Mucosa of rectum (tissue), 2 donors: Measurements from ENCODE around the gene ZNF730.
A peak's percentile ranks its signal among the peaks of the same experiment; 100 is the strongest.
"Not testable (repeated sequence)": the region's sequence is repeated elsewhere in the genome, so short reads cannot be mapped to it uniquely, and the experiment has no call there.

Experiments used
- H3K27ac ChIP-seq, 2 donors: one replicate each; pipeline ENCODE4 v1.7.0; 2013; ENCODE audit warnings: inconsistent platforms in 2 of 2, low read depth in 2 of 2, low read length in 2 of 2
- H3K27me3 ChIP-seq, 2 donors: one replicate each; pipeline ENCODE4 v1.7.0; 2013; ENCODE audit warnings: low read length in 2 of 2; ENCODE audit not compliant: control insufficient read depth in 2 of 2, insufficient read depth in 2 of 2
- H3K36me3 ChIP-seq, 2 donors: one replicate each; pipeline ENCODE4 v1.7.0; 2013; ENCODE audit warnings: low read length in 2 of 2; ENCODE audit not compliant: control insufficient read depth in 2 of 2, insufficient read depth in 2 of 2
- H3K4me1 ChIP-seq, 2 donors: one replicate each; pipeline ENCODE4 v1.7.0; 2013; ENCODE audit warnings: low read length in 2 of 2, mild to moderate bottlenecking in 1 of 2; ENCODE audit not compliant: control insufficient read depth in 2 of 2, insufficient read depth in 2 of 2
- H3K4me3 ChIP-seq, 2 donors: one replicate each; pipeline ENCODE4 v1.7.0; 2013; ENCODE audit warnings: low read length in 2 of 2
- H3K9ac ChIP-seq, 2 donors: one replicate each; pipeline ENCODE4 v1.7.0; 2013; ENCODE audit warnings: low read length in 2 of 2, low read depth in 1 of 2, mild to moderate bottlenecking in 1 of 2
- H3K9me3 ChIP-seq, 2 donors: one replicate each; pipeline ENCODE4 v1.7.0; 2013; ENCODE audit warnings: low read length in 2 of 2; ENCODE audit not compliant: control insufficient read depth in 2 of 2
- donor health status: healthy.
- donor health status: Normal muscosa, but diverticular disease.

Gene ZNF730

DNA sequence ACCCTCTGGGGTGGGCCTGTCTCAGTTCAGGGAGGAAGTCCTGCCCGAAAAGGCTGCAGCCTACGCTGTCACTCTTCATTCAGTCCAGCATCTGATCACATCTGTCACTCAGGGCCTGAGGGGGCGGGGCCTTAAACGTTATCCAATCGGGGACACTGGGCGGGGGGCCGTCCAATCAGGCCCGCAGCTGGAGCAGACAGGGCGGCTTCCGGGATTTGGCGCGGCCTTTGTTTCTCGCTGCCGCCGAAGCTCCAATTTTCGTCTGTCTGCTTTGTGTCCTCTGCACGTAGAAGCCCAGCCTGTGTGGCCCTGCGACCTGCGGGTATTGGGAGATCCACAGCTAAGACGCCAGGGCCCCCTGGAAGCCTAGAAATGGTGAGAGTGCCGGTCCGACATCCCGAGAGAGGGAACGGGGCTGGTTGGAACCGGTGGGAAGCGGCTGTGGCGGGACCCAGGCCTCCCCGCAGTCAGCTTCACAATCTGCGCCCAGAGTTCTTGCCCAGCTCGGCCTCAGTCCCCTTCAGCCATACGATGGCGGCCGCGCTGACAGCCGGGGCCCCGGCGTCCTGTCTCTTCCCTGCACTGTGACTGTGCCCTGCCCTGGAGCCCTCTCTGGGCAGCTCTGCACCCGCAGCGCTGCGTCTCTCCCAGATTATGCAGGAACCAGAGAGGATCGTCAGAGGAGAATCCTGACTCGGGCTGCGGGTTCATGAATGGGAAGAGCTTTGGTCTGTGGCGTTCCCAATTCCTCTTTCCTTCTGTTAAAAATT, at the start of gene ZNF730:
ZNF730 (plus strand) TSS at position 224 of the 770 bp plus-strand sequence; CDS start at position 373, 149 bp downstream.
- Histone ChIP-seq H3K27me3 (no peaks in the 10 kb centered on the region), H3K9ac (peak within 1 kb of the TSS; percentile 56), H3K27ac (no peak within 1 kb of the TSS), H3K4me1 (peaks cover 0 to 2% of the 10 kb centered on the region in 2 donors), H3K36me3 (no peaks in the 10 kb centered on the region), H3K4me3 (peak within 1 kb of the TSS; percentile 78), H3K9me3 (no peaks in the 10 kb centered on the region)

- no peak overlapping the region for H3K4me3 ChIP-seq
- H3K36me3 ChIP-seq = no peaks in the 10 kb centered on the region
- no peak overlapping the region for H3K9ac ChIP-seq
- H3K9me3 ChIP-seq = peaks cover 2 to 7% of the 10 kb centered on the region in 2 donors
- H3K27ac ChIP-seq = no peak overlapping the region
- peaks cover 0 to 3% of the 10 kb centered on the region in 2 donors for H3K27me3 ChIP-seq
- no peaks in the 10 kb centered on the region for H3K4me1 ChIP-seq
Measured at GRCh38 chr19:23070353-23071146, 46.3 kb upstream of the ZNF730 start.

DNA sequence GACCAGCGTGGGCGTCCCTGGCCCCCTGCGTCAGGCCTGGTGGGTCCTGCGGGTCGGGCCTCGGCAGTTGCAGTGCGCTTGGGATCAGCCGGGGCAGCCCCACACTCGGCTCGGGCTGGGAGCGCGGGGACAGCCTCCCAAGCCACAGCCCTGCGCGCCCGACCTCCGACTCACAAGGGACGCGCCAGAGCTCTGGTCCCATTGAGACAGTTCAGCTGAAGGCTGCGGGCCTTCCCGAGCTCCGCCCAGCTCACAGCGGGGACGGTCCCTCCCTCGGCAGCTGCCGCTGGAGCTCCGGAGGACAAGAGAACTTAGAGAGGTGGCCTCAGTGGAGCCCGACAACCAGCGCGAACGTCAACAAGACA, 45.7 kb upstream of the ZNF730 start:
- peaks cover 2 to 5% of the 10 kb centered on the region in 2 donors for H3K9me3 ChIP-seq
- H3K27ac ChIP-seq = no peak overlapping the region
- H3K27me3 ChIP-seq = peaks cover 0 to 3% of the 10 kb centered on the region in 2 donors
- peaks cover 0 to 3% of the 10 kb centered on the region in 2 donors for H3K4me1 ChIP-seq
- H3K9ac ChIP-seq = no peak overlapping the region
- no peaks in the 10 kb centered on the region for H3K36me3 ChIP-seq
- peak overlapping the region in 1 of 2 donors; percentile 59 for H3K4me3 ChIP-seq

DNA sequence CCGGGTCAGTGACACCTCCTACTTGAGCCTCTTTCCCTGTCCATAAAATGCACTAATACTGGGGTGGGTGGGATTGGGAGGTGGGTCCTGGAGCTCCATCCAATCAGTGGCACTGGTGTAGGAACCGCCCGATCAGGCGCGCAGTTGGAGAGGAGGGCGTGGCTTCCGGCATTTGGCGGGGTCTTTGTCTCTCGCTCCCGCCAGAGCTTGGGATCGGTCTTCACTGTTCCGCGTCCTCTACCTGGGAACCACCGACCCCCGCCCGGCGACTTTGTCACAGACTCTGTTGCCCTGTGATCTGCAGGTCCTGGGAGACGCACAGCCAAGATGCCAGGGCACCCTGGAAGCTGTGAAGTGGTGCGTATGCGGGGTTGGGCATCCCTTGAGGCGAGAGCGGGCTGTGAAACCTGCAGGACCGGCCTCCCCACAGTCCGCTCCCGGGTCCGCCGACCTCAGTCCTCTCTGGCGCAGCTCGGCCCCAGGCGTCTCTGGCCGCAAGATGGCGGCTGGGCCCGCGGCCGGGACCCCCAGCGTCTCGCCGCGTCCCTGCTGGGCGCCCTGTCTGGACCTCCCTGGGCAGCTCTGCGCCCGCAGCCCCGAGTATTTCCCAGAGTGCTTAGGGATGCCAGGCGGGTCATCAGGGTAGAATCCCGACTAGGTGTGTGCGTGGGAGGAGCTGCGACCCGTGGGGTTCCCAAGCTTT, 41.6 kb upstream of the ZNF730 start:
- Histone ChIP-seq H3K9ac (peak overlapping the region; percentile 24 to 48), H3K27ac (no peak overlapping the region), H3K4me1 (peaks cover 0 to 3% of the 10 kb centered on the region in 2 donors), H3K4me3 (peak overlapping the region; percentile 70 to 78), H3K36me3 (no peaks in the 10 kb centered on the region), H3K9me3 (no peaks in the 10 kb centered on the region), H3K27me3 (peaks cover 0 to 3% of the 10 kb centered on the region in 2 donors)

DNA sequence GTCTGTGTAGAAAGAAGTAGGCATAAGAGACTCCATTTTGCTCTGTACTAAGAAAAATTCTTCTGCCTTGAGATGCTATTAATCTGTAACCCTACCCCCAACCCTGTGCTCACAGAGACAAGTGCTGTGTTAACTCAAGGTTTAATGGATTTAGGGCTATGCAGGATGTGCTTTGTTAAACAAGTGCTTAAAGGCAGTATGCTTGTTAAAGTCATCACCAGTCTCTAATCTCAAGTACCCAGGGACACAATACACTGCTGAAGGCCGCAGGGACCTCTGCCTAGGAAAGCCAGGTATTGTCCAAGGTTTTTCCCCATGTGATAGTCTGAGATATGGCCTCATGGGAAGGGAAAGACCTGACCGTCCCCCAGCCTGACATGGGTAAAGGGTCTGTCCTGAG, 39.0 kb upstream of the ZNF730 start:
- H3K4me3 ChIP-seq, H3K27ac ChIP-seq, H3K36me3 ChIP-seq, H3K9ac ChIP-seq, H3K4me1 ChIP-seq, H3K27me3 ChIP-seq, H3K9me3 ChIP-seq: not testable (repeated sequence)

- Histone ChIP-seq H3K36me3 (no peaks in the 10 kb centered on the region), H3K4me1 (no peaks in the 10 kb centered on the region), H3K9me3 (peaks cover 6 to 8% of the 10 kb centered on the region in 2 donors), H3K4me3 (no peak overlapping the region), H3K27ac (no peak overlapping the region), H3K9ac (no peak overlapping the region), H3K27me3 (no peaks in the 10 kb centered on the region)
Measured at GRCh38 chr19:23093832-23094231, 23.0 kb upstream of the ZNF730 start.

- H3K9me3 ChIP-seq = peaks cover 6 to 13% of the 10 kb centered on the region in 2 donors
Measured at GRCh38 chr19:23095418-23095817, 21.4 kb upstream of the ZNF730 start.

DNA sequence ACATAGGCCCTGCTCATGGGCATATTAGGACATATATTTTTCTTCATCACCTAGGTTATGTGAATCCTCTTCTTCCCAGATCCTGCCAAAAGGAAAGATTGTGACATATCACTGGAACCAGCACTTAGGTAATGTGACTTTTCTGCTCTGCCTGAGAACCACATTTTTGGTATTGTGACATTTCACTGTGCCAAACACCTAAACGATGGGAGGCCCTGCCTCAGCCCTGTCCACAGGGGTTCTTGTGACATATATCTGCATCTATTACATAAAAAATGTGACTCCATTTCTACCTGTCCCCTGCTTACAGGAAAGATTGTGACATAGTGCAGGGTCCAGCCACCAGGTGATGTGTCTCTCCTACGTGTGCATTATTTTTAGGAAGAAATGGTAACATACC, 18.5 kb upstream of the ZNF730 start:
- H3K36me3 ChIP-seq = no peaks in the 10 kb centered on the region
- H3K27ac ChIP-seq = no peak overlapping the region
- no peaks in the 10 kb centered on the region for H3K4me1 ChIP-seq
- peaks cover 4 to 13% of the 10 kb centered on the region in 2 donors for H3K9me3 ChIP-seq
- H3K27me3 ChIP-seq = no peaks in the 10 kb centered on the region
- no peak overlapping the region for H3K4me3 ChIP-seq
- no peak overlapping the region for H3K9ac ChIP-seq

More at GRCh38 chr19:23095418-23095817, 21.4 kb upstream of the ZNF730 start:
- H3K27ac ChIP-seq = no peak overlapping the region
- no peak overlapping the region for H3K9ac ChIP-seq
- H3K27me3 ChIP-seq = no peaks in the 10 kb centered on the region
- no peak overlapping the region for H3K4me3 ChIP-seq
- H3K4me1 ChIP-seq = no peaks in the 10 kb centered on the region
- no peaks in the 10 kb centered on the region for H3K36me3 ChIP-seq

- Histone ChIP-seq H3K27me3 (no peaks in the 10 kb centered on the region), H3K36me3 (no peaks in the 10 kb centered on the region), H3K4me3 (no peak overlapping the region), H3K4me1 (no peaks in the 10 kb centered on the region), H3K9ac (no peak overlapping the region), H3K9me3 (peaks cover 4 to 13% of the 10 kb centered on the region in 2 donors), H3K27ac (no peak overlapping the region)
Measured at GRCh38 chr19:23098988-23099387, 17.8 kb upstream of the ZNF730 start.

GRCh38 chr19:23099966-23100365, 16.9 kb upstream of the ZNF730 start:
- no peaks in the 10 kb centered on the region for H3K4me1 ChIP-seq
- no peak overlapping the region for H3K4me3 ChIP-seq
- no peaks in the 10 kb centered on the region for H3K27me3 ChIP-seq
- H3K36me3 ChIP-seq = no peaks in the 10 kb centered on the region
- no peak overlapping the region for H3K27ac ChIP-seq
- H3K9me3 ChIP-seq = peaks cover 4 to 13% of the 10 kb centered on the region in 2 donors
- H3K9ac ChIP-seq = no peak overlapping the region
